IPS-15b (cell line): ENCODE results near the gene ACVRL1.
A peak's percentile ranks its signal among the peaks of the same experiment; 100 is the strongest.

Source experiments
- H3K27me3 ChIP-seq: one replicate; pipeline ENCODE4 v1.6.1; 2013; ENCODE audit warnings: low read length; ENCODE audit not compliant: control insufficient read depth, insufficient read depth
- H3K36me3 ChIP-seq: one replicate; pipeline ENCODE4 v1.6.1; 2013; ENCODE audit warnings: low read length; ENCODE audit not compliant: control insufficient read depth, insufficient read depth
- H3K4me1 ChIP-seq: one replicate; pipeline ENCODE4 v1.6.1; 2013; ENCODE audit warnings: mild to moderate bottlenecking, low read length; ENCODE audit not compliant: control insufficient read depth, insufficient read depth
- H3K4me3 ChIP-seq: one replicate; pipeline ENCODE4 v1.5.1; 2013; ENCODE audit warnings: low read depth, low read length
- H3K9ac ChIP-seq: one replicate; pipeline ENCODE4 v1.6.1; 2013; ENCODE audit warnings: low read depth, mild to moderate bottlenecking, low read length
- H3K9me3 ChIP-seq: one replicate; pipeline ENCODE4 v1.6.1; 2013; ENCODE audit warnings: mild to moderate bottlenecking, low read length; ENCODE audit not compliant: control insufficient read depth, insufficient read depth

ACVRL1 gene

DNA sequence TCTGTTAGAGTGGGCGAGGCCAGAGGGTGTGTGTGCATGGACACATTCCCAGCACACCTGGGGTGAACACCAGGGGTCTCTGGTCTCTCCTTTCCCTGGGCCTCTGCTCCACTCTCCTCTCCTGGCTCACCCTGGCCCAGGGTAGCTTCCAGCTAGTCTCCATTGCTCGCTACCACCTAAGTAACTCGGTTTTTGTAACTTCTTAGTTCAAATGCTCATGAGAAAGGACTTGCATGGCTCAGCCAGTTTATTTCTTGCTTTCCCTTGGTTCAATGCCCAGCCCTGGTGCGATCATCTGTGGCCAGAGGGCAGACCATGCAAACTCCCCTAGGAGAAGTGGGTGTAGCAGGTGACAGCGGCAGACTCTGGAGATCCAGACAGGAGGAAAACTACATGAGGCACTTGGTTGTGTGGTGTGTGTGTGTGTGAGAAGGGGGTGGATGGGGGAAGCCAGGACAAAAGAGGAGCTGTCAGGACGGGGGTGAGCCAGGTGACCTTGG, 35.2 kb downstream of the ACVRL1 start:
- Histone ChIP-seq H3K4me3 (no peak overlapping the region), H3K9ac (no peak overlapping the region), H3K4me1 (no peaks in the 10 kb centered on the region), H3K9me3 (no peaks in the 10 kb centered on the region), H3K27me3 (peaks cover 7% of the 10 kb centered on the region), H3K36me3 (no peaks in the 10 kb centered on the region)

DNA sequence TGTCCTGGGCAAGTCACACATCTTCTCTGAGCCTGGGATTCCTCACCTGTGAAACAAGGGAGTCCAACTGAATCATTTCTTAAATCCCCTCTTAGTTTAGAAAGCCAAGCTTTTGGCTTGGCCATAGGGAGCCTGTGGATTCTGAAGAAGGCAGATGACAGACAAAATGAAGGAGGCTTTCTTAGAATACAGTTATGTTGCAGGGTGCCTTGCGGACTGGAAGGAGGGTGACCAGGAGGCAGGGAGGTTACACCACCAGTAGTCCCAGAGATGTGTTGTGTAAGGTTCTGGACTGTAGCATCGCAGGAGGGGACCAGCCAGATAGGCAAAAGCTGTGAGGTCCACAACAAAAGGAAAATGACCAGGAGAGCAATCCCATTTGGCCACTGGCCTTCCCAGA, 36.0 kb downstream of the ACVRL1 start:
- Histone ChIP-seq H3K4me1 (no peaks in the 10 kb centered on the region), H3K36me3 (no peaks in the 10 kb centered on the region), H3K9ac (no peak overlapping the region), H3K9me3 (no peaks in the 10 kb centered on the region), H3K4me3 (no peak overlapping the region), H3K27me3 (peaks cover 14% of the 10 kb centered on the region)

DNA sequence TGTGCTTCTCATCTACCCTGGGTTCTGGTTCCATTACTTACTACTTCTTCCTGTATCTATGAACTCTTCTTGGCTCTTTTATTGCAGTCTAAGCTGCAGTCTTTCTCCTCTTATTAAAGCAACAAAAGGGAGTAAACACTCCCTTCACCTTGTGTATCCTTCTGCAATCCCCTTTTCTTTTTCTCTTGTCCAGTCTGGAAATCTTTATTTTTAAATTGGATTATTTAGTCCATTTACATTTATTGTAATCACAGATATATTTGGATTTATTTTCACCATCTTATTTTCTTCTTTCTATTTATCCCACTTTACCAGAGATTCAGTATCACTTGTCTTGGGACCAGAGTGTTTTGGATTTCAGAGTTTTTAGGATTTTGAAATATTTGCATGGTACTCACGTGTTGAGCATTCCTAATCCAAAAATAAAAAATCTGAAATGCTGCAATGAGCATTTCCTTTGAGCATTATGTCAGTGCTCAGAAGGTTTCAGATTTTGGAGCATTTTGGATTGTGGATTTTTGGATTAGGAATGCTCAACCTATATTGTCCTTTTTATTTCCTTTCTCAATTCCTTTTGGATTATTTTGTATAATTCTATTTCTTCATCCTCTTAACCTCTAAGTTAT, 37.4 kb downstream of the ACVRL1 start:
- Histone ChIP-seq H3K4me3 (no peak overlapping the region), H3K4me1 (no peaks in the 10 kb centered on the region), H3K36me3 (no peaks in the 10 kb centered on the region), H3K9me3 (no peaks in the 10 kb centered on the region), H3K9ac (no peak overlapping the region), H3K27me3 (peaks cover 26% of the 10 kb centered on the region)

DNA sequence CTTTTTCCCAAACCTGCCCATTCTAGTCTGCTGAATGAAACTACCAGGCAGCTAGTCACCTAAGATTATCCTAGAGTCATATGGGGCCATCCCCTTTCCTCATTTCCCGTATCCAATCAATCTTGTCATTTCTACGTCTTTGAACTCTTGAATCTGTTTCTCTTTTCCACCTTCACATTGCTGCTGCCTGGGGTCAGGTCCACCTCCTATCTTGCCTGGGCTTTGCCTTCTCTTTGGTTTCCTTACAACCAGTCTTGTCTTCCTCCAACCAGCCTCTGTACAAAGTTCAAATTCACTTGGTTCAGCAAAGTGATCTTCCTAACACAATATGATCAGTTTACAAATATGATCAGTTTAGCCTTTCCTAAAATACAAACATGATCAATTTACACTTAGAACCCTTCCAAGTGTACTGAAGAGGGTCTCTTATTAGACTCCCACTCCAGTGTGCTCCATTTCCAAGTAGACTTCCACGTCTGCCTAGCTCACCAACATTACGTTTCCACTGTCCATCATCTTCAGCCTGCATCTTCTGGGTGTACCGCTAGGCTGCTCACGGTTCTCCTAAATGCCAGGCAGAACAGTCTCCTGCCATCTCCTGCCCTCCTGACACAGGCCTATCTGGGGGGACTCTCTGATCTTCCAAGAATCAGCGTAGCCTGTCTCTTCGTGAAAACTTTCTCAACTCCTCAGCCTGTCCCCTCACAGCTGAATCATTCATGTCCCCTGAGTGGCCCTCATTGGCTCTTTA, 40.1 kb downstream of the ACVRL1 start:
- Histone ChIP-seq H3K9ac (no peak overlapping the region), H3K4me3 (no peak overlapping the region), H3K4me1 (no peaks in the 10 kb centered on the region), H3K9me3 (no peaks in the 10 kb centered on the region), H3K27me3 (peaks cover 44% of the 10 kb centered on the region), H3K36me3 (no peaks in the 10 kb centered on the region)

DNA sequence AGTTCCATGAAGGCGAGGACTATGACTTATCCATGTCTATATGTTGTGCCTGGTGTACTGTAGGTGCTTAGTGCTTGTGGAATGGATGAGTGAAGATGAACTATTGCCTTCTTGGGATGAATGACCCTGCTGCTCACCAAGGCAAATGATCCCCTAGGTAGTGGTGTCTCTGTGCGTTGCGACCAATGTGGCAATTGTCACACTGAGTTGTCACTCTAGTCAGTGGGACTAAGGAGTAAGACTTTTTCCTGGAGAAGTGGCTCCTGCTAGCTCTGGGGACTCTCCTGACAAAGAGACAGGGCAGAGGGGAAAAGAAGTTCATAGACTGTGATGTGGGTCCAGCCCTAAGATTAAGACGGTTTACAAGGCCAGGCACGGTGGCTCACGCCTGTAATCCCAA, 40.8 kb downstream of the ACVRL1 start:
- Histone ChIP-seq H3K9ac (no peak overlapping the region), H3K36me3 (no peaks in the 10 kb centered on the region), H3K27me3 (peaks cover 49% of the 10 kb centered on the region), H3K4me3 (no peak overlapping the region), H3K4me1 (peaks cover 3% of the 10 kb centered on the region), H3K9me3 (no peaks in the 10 kb centered on the region)

DNA sequence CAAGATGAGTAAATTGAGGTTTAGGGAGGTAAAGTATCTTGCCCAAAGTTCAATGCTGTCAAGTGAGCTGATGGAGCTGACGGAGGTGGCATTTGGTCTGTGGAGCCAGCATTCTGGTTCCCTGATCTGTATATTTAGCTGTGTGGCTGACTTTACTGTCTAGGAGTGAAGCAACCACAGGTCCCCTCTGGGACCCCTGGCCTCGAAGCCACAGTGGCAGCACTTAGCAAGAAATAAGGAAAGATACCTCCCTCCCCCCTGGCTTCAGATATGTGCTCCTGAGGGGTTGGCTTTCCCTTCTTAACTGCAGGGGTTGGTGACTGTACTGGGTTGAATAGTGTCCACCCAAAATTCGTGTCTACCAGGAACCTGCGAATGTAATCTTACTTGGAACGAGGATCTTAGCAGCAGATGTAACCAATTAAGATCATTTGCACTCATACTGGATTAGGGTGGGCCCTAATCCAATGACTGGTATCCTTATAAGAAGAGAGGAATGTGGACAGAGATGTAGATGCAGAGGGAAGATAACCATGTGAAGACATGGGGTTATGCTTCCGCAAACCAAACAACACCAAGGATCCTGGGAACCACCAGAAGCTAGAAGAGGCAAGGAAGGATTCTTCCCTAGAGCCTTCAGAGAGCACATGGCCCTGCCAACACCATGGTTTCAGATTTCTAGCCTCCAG, 42.2 kb downstream of the ACVRL1 start:
- Histone ChIP-seq H3K4me1 (peaks cover 4% of the 10 kb centered on the region), H3K9me3 (no peaks in the 10 kb centered on the region), H3K27me3 (peaks cover 61% of the 10 kb centered on the region), H3K4me3 (no peak overlapping the region), H3K36me3 (no peaks in the 10 kb centered on the region), H3K9ac (no peak overlapping the region)

DNA sequence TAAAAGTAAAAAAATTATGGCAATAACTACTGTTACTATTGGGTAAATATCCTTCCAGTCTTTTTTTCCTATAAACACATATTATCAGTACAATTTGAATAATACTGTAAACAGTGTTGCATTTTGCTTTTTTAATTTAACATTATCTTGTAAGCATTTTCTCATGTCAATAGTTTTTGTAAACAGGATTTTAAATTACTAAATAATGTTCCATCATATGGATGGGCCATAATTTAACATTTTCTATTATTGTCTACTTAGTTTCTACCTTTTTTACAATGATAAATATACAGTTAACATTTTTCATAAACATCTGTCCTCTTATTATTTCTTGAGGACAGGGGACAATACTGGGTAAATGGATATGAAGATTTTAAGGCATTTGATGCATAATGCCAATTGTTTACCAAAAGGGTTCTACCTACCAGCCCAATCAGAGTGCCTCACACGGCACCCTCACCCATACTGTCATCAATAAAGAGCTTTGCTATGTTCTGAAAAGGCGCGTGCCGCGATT, 43.4 kb downstream of the ACVRL1 start:
- Histone ChIP-seq H3K4me3 (peak overlapping the region; percentile 77), H3K9me3 (no peaks in the 10 kb centered on the region), H3K9ac (no peak overlapping the region), H3K27me3 (peaks cover 68% of the 10 kb centered on the region), H3K36me3 (no peaks in the 10 kb centered on the region), H3K4me1 (peaks cover 4% of the 10 kb centered on the region)

DNA sequence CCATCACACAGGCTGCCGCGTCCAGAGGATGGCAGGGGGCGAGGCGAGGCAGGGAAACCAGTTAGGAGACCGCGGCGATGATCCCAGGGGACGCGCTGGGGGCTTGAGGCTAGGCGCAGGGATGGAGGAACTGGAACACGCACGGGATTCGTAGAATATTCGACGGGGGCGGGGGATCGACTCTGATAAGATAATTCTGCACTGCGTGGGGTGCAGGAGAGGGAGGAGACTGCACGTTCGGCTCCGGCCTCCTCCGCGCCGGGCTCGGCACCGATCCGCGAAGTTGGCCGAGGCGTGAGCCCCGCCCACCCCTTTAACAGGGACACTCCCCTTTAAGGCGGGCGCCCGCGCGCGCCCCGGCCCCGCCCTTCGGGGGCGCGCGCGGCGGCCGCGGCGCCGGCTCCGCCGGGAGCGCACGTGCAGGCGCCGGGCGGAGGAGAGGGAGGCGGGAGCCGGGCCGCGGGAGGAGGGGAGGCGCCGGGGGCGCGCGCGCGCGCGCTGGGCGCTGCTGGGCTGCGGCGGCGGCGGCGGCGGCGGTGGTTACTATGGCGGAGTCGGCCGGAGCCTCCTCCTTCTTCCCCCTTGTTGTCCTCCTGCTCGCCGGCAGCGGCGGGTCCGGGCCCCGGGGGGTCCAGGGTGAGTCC, 44.0 kb downstream of the ACVRL1 start, which contains the start of gene ACVR1B:
Gene ACVR1B (plus strand): TSS at position 501 of the 644 bp plus-strand sequence. CDS start 45 bp downstream, at position 546.
- H3K4me1 ChIP-seq = peaks cover 4% of the 10 kb centered on the region
- H3K27me3 ChIP-seq = peaks cover 68% of the 10 kb centered on the region

DNA sequence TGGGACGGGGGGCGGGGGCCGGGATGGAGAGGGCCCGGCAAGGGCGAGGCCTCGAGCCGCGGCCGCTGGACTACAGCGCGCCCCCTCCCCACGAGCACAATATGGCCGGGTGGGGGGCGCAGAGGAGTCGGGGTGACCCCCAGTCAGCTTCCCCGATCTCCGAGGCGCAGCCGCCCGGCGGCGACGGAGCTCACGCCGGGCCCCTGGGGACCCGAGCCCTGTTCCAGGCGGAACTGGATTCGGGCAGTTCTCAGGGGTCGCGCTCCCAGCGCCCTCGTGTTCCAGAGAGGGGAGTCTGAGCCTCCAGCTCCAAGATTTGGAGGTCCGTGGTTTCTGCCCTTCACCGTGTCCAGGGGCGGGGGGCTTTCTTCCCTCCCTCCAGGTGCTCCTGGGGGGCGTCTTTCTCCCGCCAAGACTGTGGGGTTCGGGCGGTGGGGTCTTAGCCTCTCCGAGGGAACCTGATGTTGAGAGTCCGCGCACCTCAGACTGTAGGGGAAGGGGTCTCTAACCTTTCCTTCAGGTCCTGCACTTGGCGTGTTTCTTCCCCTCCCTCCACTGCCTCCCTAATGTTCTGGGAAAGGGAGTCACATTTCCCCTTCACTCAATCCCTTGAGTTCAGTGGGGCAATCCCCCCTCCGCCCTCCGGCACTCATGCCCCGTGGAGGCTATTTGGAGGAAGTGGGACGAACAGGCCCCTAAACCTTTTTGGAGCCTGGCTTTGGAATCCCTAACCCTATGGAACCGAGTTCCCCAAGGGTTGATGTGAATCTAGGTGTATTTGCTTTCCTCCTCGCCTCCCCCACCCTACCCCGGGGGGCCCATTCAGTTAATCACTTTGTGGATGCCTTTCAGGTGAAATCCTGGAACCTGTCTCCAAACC, 44.8 kb downstream of the ACVRL1 start:
- Histone ChIP-seq H3K36me3 (no peaks in the 10 kb centered on the region), H3K4me1 (peaks cover 4% of the 10 kb centered on the region), H3K27me3 (peaks cover 68% of the 10 kb centered on the region), H3K4me3 (peak overlapping the region; percentile 86), H3K9me3 (no peaks in the 10 kb centered on the region), H3K9ac (peak overlapping the region; percentile 80)

More for the DNA sequence above, 44.0 kb downstream of the ACVRL1 start, which contains the start of gene ACVR1B:
- Histone ChIP-seq H3K9me3 (no peaks in the 10 kb centered on the region), H3K36me3 (no peaks in the 10 kb centered on the region), H3K9ac (peak within 1 kb of the TSS; percentile 80), H3K4me3 (peak within 1 kb of the TSS; percentile 86)

DNA sequence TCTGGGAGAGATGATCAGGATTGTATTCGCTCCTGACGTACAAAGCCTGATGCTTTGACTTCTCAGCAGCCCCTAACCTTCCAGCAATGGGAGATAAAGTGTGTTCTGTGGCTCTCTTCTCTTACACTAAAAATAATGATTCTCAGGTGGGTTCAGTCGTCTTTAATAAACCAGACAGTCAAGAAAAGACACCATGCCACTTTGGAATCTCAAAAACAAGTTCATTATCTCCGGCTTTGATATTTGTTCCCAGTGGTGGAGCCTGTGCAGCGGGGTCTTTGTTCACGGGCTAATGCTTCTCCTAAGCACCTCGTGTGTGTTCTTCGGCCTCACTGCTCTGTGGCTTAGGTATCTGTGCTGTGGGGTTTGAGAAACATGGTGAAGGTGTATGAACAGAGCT, 45.8 kb downstream of the ACVRL1 start:
- Histone ChIP-seq H3K4me3 (peak overlapping the region; percentile 86), H3K27me3 (peaks cover 58% of the 10 kb centered on the region), H3K9ac (no peak overlapping the region), H3K4me1 (peaks cover 4% of the 10 kb centered on the region), H3K9me3 (no peaks in the 10 kb centered on the region), H3K36me3 (no peaks in the 10 kb centered on the region)
